GM12878 (cell line): ENCODE results near the gene THAP3. TPM values are rescaled to one million over a fixed set of nuclear protein-coding genes. Genes with fewer than 3 reads are reported as not detected.

Experiments
- BACH1 ChIP-seq: fragments of 450-650 bp; IDR thresholded peaks from 2 replicates; pipeline ENCODE4 v1.6.1; 2017; ENCODE audit warnings: mild to moderate bottlenecking, borderline replicate concordance
- CBFB ChIP-seq: IDR thresholded peaks from 2 replicates; pipeline ENCODE4 v1.6.1; 2016; ENCODE audit warnings: antibody characterized with exemption, low read depth
- CREM ChIP-seq: IDR thresholded peaks from 2 replicates; pipeline ENCODE4 v1.6.1; 2014; ENCODE audit warnings: antibody characterized with exemption, low read depth
- EP300 ChIP-seq, 2 experiments: fragments of 150-350 bp in 1 of 2; IDR thresholded peaks; 2 replicates each; pipeline ENCODE4 v1.6.1; 2011 to 2012; ENCODE audit warnings: low read depth in 2 of 2, low read length in 2 of 2, borderline replicate concordance in 1 of 2, improper control_type of control experiment in 1 of 2, inconsistent platforms in 1 of 2; ENCODE audit not compliant: control insufficient read depth in 1 of 2
- GATAD2B ChIP-seq: fragments of 450-650 bp; conservative IDR thresholded peaks from 2 replicates; pipeline ENCODE4 v1.6.1; 2017; ENCODE audit warnings: low read depth, mild to moderate bottlenecking, moderate library complexity
- MAX ChIP-seq: IDR thresholded peaks from 2 replicates; pipeline ENCODE4 v1.6.1; 2012; ENCODE audit warnings: low read depth, low read length, improper control_type of control experiment
- NBN ChIP-seq: fragments of 450-650 bp; IDR thresholded peaks from 2 replicates; pipeline ENCODE4 v1.6.1; 2016
- NKRF ChIP-seq: fragments of 450-650 bp; conservative IDR thresholded peaks from 2 replicates; pipeline ENCODE4 v1.6.1; 2017; ENCODE audit warnings: mild to moderate bottlenecking, moderate library complexity
- NR2F1 ChIP-seq: fragments of 450-650 bp; conservative IDR thresholded peaks from 2 replicates; pipeline ENCODE4 v1.6.1; 2017; ENCODE audit warnings: mild to moderate bottlenecking
- POLR2AphosphoS2 ChIP-seq: IDR thresholded peaks from 2 replicates; pipeline ENCODE4 v1.6.1; 2011; ENCODE audit warnings: low read depth, mild to moderate bottlenecking, low read length, improper control_type of control experiment, moderate library complexity
- POLR2AphosphoS5 ChIP-seq: IDR thresholded peaks from 2 replicates; pipeline ENCODE4 v1.6.1; 2011; ENCODE audit warnings: mild to moderate bottlenecking, low read length, inconsistent platforms
- PRDM15 ChIP-seq: fragments of 450-650 bp; formaldehyde crosslinking; IDR thresholded peaks from 2 replicates; pipeline ENCODE4 v1.4.0; 2020; ENCODE audit warnings: mild to moderate bottlenecking, moderate library complexity
- RBBP5 ChIP-seq: fragments of 200-600 bp; sonication (generic); conservative IDR thresholded peaks from 2 replicates; pipeline ENCODE4 v1.6.1; 2016
- RELA ChIP-seq: fragments of 450-650 bp; IDR thresholded peaks from 2 replicates; pipeline ENCODE4 v1.8.0; 2014; ENCODE audit warnings: borderline replicate concordance; ENCODE audit not compliant: partially characterized antibody
- RUNX3 ChIP-seq: IDR thresholded peaks from 2 replicates; pipeline ENCODE4 v1.6.1; 2012; ENCODE audit warnings: low read length, inconsistent platforms
- SMAD5 ChIP-seq: IDR thresholded peaks from 2 replicates; pipeline ENCODE4 v1.6.1; 2016; ENCODE audit warnings: antibody characterized with exemption, low read depth
- SPI1 ChIP-seq: IDR thresholded peaks from 2 replicates; pipeline ENCODE4 v1.6.1; 2011; ENCODE audit warnings: low read depth, mild to moderate bottlenecking, low read length, moderate library complexity, borderline replicate concordance; ENCODE audit not compliant: insufficient read depth
- SREBF1 ChIP-seq: IDR thresholded peaks from 2 replicates; pipeline ENCODE4 v1.6.1; 2012; ENCODE audit warnings: mild to moderate bottlenecking, low read length
- TBL1XR1 ChIP-seq: IDR thresholded peaks from 2 replicates; pipeline ENCODE4 v1.6.1; 2012; ENCODE audit warnings: low read depth, low read length, improper control_type of control experiment
- USF1 ChIP-seq: IDR thresholded peaks from 2 replicates; pipeline ENCODE4 v1.6.1; 2011; ENCODE audit warnings: borderline replicate concordance, low read depth, mild to moderate bottlenecking, moderate library complexity, mixed read lengths, low read length; ENCODE audit not compliant: insufficient read depth; ENCODE audit errors: extremely low read length
- YY1 ChIP-seq: IDR thresholded peaks from 2 replicates; pipeline ENCODE4 v1.6.1; 2011; ENCODE audit warnings: low read depth, mild to moderate bottlenecking, low read length
- ZBTB33 ChIP-seq: fragments of 450-650 bp; IDR thresholded peaks from 2 replicates; pipeline ENCODE4 v1.6.1; 2017; ENCODE audit warnings: mild to moderate bottlenecking
- ZNF207 ChIP-seq: fragments of 450-650 bp; IDR thresholded peaks from 2 replicates; pipeline ENCODE4 v1.6.1; 2014; ENCODE audit warnings: antibody characterized with exemption, mild to moderate bottlenecking, borderline replicate concordance
- polyA plus RNA-seq, 11 experiments: library from polyadenylated mRNA; depleted of rRNA in 4 of 11; unstranded in 6 of 11; stranded (reverse) in 5 of 11; fragments of >200 nt; fragmentation: Nextera tagmentation in 4 of 11; fragmentation: Illumina TruSeq in 1 of 11; extraction: Ambion mirVana in 4 of 11; extraction: Trizol in 1 of 11; gene quantifications; 1 replicate in 1 of 11; 2 replicates in 10 of 11; pipeline versions ENCODE4 v1.2.1 to v1.2.3, GENCODE V29; 2011 to 2016; ENCODE audit warnings: inconsistent platforms in 2 of 11, missing spikeins in 2 of 11, low read depth in 1 of 11
- total RNA-seq, 4 experiments: library from RNA; depleted of rRNA in 3 of 4; stranded (reverse); fragments of >200 nt in 3 of 4; fragmentation: Illumina TruSeq in 1 of 4; extraction: Trizol in 1 of 4; gene quantifications; 2 replicates each; pipeline versions ENCODE4 v1.2.1 to v1.2.3, GENCODE V29; 2013 to 2021

Gene THAP3
- total and polyA plus RNA-seq, 10 of the 15 experiments (the other 5 are each of a cell fraction or from before 2014, with no cell fraction given): 1.5 to 19.5 (median 11.9) TPM

- TF ChIP-seq NR2F1: no peak
- TF ChIP-seq EP300 (IDR thresholded peaks at IDR 0.05; ENCODE audit: borderline replicate concordance in 1 of 2, control insufficient read depth in 1 of 2, low read depth in 2 of 2, low read length in 2 of 2): no peak
- peak; percentile 50 for TF ChIP-seq YY1
- no peak for TF ChIP-seq RUNX3
- no peak for TF ChIP-seq ZBTB33
- no peak for TF ChIP-seq RBBP5
- TF ChIP-seq CREM: 0 out of 2 replicates have a peak, but pooled peaks have one; percentile 46
- TF ChIP-seq BACH1: 0 out of 2 replicates have a peak, but pooled peaks have one; percentile 11
- TF ChIP-seq MAX: no peak
- 0 out of 2 replicates have a peak, but pooled peaks have one; percentile 46 for TF ChIP-seq POLR2AphosphoS5
- no peak for TF ChIP-seq SPI1
- no peak for TF ChIP-seq USF1
- TF ChIP-seq CBFB: no peak
- TF ChIP-seq POLR2AphosphoS2: no peak
- no peak for TF ChIP-seq NBN
- peak; percentile 6; the same call in 1 of the 2 replicates for TF ChIP-seq NKRF
- no peak for TF ChIP-seq RELA
- no peak for TF ChIP-seq TBL1XR1
- TF ChIP-seq SMAD5: no peak
- TF ChIP-seq GATAD2B: no peak; the same call in 1 of the 2 replicates
- TF ChIP-seq PRDM15: no peak
- 0 out of 2 replicates have a peak, but pooled peaks have one; percentile 48 for TF ChIP-seq ZNF207
- no peak for TF ChIP-seq SREBF1
Measured at GRCh38 chr1:6603238-6603914, 21.3 kb upstream of the THAP3 start (continued).
